Osteocyte (in vitro differentiated cells): ENCODE measurements around the gene ADAMTSL3. TPM values are rescaled to one million over a fixed set of nuclear protein-coding genes. Genes with fewer than 3 reads are reported as not detected.

Experiments
- DNase-seq: peaks from one replicate; pipeline ENCODE4 v3.0.0; 2021; ENCODE audit warnings: mixed read lengths; ENCODE audit not compliant: unreplicated experiment; ENCODE audit errors: extremely low spot score
- H3K27ac Mint-ChIP-seq: one replicate; pipeline ENCODE4 v1.8.0; 2021; ENCODE audit warnings: mild to moderate bottlenecking, mixed read lengths; ENCODE audit not compliant: unreplicated experiment
- H3K27me3 Mint-ChIP-seq: one replicate; pipeline ENCODE4 v1.8.0; 2021; ENCODE audit warnings: mixed read lengths; ENCODE audit not compliant: unreplicated experiment
- H3K36me3 Mint-ChIP-seq: one replicate; pipeline ENCODE4 v1.8.0; 2021; ENCODE audit warnings: mixed read lengths; ENCODE audit not compliant: unreplicated experiment
- H3K4me1 Mint-ChIP-seq: one replicate; pipeline ENCODE4 v1.8.0; 2021; ENCODE audit warnings: mixed read lengths; ENCODE audit not compliant: unreplicated experiment
- H3K4me3 Mint-ChIP-seq: one replicate; pipeline ENCODE4 v1.8.0; 2021; ENCODE audit warnings: mild to moderate bottlenecking, moderate library complexity, mixed read lengths; ENCODE audit not compliant: unreplicated experiment
- H3K9me3 Mint-ChIP-seq: one replicate; pipeline ENCODE4 v1.8.0; 2021; ENCODE audit warnings: mixed read lengths; ENCODE audit not compliant: unreplicated experiment
- total RNA-seq: library from RNA; stranded (reverse); gene quantifications from 2 replicates; pipeline ENCODE4 v1.2.1, GENCODE V29; 2021
- TF ChIP-seq, protein P1 (sequence below): fragments of 200-600 bp; sonication (generic); IDR thresholded peaks from 2 replicates; pipeline ENCODE4 v1.5.0; 2021; ENCODE audit warnings: antibody characterized with exemption, mild to moderate bottlenecking, moderate library complexity

ADAMTSL3 gene
- total RNA-seq, 1 donor from 2014 or later = not detected

DNA sequence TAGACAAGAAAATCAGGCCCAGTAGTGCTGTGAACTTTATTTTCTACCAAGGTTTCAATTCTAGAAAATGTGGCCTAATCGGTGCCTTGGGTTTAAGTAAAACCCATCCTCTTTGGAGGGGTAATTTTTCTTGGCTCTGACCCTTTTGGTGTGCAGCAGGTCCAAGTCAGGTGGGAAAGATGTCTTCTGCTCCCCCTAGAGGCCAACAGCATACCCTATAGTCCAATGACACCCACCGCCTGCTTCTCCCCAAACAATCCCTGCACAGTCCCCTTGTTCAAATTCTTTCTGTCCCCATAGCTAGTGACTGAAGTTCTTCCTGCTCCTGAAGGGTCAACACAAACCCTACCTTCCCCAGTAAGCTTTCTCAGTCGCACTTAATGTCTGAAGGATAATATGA, 319.9 kb downstream of the ADAMTSL3 start:
- Mint-ChIP-seq H3K27me3 (no peaks in the 10 kb centered on the region), H3K4me3 (no peak overlapping the region), H3K4me1 (no peaks in the 10 kb centered on the region), H3K9me3 (peaks cover 28% of the 10 kb centered on the region), H3K27ac (no peak overlapping the region), H3K36me3 (no peaks in the 10 kb centered on the region)
- no peak for DNase-seq
- TF ChIP-seq, protein P1, sequence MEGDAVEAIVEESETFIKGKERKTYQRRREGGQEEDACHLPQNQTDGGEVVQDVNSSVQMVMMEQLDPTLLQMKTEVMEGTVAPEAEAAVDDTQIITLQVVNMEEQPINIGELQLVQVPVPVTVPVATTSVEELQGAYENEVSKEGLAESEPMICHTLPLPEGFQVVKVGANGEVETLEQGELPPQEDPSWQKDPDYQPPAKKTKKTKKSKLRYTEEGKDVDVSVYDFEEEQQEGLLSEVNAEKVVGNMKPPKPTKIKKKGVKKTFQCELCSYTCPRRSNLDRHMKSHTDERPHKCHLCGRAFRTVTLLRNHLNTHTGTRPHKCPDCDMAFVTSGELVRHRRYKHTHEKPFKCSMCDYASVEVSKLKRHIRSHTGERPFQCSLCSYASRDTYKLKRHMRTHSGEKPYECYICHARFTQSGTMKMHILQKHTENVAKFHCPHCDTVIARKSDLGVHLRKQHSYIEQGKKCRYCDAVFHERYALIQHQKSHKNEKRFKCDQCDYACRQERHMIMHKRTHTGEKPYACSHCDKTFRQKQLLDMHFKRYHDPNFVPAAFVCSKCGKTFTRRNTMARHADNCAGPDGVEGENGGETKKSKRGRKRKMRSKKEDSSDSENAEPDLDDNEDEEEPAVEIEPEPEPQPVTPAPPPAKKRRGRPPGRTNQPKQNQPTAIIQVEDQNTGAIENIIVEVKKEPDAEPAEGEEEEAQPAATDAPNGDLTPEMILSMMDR = no peak

DNA sequence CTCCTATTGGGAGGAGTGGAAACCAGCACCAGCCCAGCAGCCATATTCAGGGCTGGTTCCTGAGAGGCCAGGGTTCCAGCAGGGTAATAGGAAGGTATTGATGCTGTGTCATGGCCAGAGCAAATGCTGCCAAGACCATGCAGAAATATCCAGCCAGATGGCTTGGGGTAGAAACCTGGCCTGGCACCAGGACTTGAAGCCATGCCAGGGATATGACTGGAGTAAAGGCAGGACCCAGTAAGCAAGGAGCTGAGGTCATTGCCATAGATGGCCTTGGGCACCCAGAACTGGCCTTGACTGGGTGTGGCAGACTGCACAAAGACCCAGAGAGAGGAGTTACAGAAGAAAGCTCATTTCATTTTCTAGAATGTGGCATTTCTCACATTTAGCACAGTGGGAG, 324.1 kb downstream of the ADAMTSL3 start:
- Mint-ChIP-seq H3K27ac (no peak overlapping the region), H3K36me3 (no peaks in the 10 kb centered on the region), H3K4me1 (no peaks in the 10 kb centered on the region), H3K4me3 (no peak overlapping the region), H3K9me3 (peaks cover 27% of the 10 kb centered on the region), H3K27me3 (no peaks in the 10 kb centered on the region)
- DNase-seq = no peak
- TF ChIP-seq, protein P1 = no peak

DNA sequence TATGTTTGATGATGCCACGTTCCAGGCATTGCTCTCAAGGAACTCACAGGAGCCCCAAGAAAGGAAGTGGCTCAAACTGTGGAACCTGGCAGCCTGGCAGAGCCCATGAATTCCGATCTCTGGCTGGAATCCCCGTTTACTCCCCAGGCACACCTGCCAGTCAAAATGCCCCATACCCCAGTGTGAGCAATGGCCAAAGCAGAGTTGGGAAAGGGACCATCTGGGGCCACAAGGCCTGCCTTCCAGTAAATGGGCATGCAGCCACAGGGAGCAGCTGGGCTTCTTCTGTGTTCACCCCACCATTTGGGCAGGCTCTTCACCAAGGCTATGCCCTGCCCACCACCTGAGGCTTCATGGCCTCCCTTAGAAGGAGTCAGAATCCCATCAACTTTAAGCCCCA, 324.7 kb downstream of the ADAMTSL3 start:
- H3K9me3 Mint-ChIP-seq = peaks cover 27% of the 10 kb centered on the region
- DNase-seq = no peak
- H3K27ac Mint-ChIP-seq = no peak overlapping the region
- no peak overlapping the region for H3K4me3 Mint-ChIP-seq
- no peaks in the 10 kb centered on the region for H3K27me3 Mint-ChIP-seq
- TF ChIP-seq, protein P1 = no peak
- no peaks in the 10 kb centered on the region for H3K36me3 Mint-ChIP-seq
- H3K4me1 Mint-ChIP-seq = no peaks in the 10 kb centered on the region

DNA sequence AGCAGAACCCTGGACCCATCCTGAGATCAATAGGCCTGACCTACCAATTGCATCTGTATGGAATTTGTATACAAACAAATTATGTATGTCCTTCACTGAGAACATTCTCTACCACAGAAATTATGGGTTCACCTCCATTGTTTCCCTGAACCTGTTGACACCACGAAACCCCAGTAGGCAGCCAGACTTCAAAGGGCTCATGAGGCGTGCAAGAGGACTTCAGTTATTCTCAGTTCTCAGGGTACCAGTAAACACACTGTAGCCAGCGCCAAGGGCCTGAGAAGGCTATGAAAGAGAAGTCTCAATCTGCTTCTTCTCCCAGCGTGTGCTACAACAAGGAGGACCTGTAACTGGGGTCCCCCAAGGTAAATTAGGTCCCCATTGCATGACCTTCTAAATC, 326.7 kb downstream of the ADAMTSL3 start:
- DNase-seq = no peak
- H3K27me3 Mint-ChIP-seq = no peaks in the 10 kb centered on the region
- H3K4me3 Mint-ChIP-seq = no peak overlapping the region
- no peaks in the 10 kb centered on the region for H3K4me1 Mint-ChIP-seq
- peaks cover 18% of the 10 kb centered on the region for H3K9me3 Mint-ChIP-seq
- TF ChIP-seq, protein P1 = no peak
- no peak overlapping the region for H3K27ac Mint-ChIP-seq
- H3K36me3 Mint-ChIP-seq = no peaks in the 10 kb centered on the region

DNA sequence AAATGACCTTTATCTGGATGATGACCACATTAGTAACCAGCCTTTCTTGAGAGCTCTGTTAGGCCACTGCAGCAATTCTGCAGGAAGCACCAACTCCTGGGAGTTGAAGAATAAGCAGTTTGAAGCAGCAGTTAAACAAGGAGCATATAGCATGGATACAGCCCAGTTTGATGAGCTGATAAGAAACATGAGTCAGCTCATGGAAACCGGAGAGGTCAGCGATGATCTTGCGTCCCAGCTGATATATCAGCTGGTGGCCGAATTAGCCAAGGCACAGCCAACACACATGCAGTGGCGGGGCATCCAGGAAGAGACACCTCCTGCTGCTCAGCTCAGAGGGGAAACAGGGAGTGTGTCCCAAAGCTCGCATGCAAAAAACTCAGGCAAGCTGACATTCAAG, 328.8 kb downstream of the ADAMTSL3 start:
- Mint-ChIP-seq H3K27ac (no peak overlapping the region), H3K27me3 (no peaks in the 10 kb centered on the region), H3K4me1 (no peaks in the 10 kb centered on the region), H3K4me3 (no peak overlapping the region), H3K9me3 (peaks cover 4% of the 10 kb centered on the region), H3K36me3 (no peaks in the 10 kb centered on the region)
- TF ChIP-seq, protein P1 = no peak
- DNase-seq = no peak
